ENCODE measurements around the gene TTC39A.
"Not testable (repeated sequence)": the region's sequence is repeated elsewhere in the genome, so short reads cannot be mapped to it uniquely, and the experiment has no call there.

Gene TTC39A

DNA sequence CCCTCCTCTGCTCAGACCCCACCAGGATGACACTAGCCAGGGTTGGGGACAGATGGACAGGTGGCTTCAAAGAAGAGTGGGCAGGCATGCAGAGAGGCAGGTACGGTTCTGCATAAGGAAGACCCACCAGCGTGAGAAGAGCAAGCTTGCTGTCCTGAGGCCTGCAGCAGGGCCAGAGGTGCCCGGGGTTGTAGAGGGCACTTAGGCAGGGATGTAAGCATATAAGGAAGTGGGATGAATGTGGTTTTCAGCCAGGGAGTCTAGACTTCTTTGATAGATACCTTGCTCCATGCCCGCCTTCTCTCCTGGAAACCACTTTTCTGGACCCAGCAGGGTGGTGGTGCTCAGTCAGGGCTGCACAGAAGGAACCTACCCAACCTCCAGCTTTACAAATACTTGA, 1.4 kb downstream of the TTC39A start:
- no peak for TF ChIP-seq CTCF (conservative IDR thresholded peaks at IDR 0.05; ENCODE audit: low read length)
- H3K4me3 ChIP-seq (ENCODE audit: low read length) = no peak overlapping the region
- no peak for DNase-seq (ENCODE audit: low read depth)

DNA sequence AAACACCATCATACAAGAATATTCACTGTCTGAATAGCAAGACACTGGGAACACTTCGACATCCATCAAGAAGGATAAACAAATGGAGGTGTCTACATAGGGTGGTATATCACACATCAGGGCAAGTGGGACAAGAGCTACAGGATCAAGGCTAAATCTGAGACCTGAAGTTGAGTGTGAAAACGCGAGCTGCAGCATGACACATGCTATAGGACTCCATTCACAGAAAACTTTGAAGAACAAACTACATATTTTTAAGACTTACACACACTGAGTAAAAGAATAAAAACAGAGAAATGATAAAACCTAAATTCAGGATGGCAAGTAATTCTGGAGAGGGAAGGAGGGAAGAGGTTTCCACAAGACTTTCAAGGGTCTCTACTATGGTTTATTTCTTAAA, 2.1 kb downstream of the TTC39A start:
- peak; percentile 26 for DNase-seq (ENCODE audit: low read depth)
- TF ChIP-seq CTCF (conservative IDR thresholded peaks at IDR 0.05; ENCODE audit: low read length) = no peak
- no peak overlapping the region for H3K4me3 ChIP-seq (ENCODE audit: low read length)

DNA sequence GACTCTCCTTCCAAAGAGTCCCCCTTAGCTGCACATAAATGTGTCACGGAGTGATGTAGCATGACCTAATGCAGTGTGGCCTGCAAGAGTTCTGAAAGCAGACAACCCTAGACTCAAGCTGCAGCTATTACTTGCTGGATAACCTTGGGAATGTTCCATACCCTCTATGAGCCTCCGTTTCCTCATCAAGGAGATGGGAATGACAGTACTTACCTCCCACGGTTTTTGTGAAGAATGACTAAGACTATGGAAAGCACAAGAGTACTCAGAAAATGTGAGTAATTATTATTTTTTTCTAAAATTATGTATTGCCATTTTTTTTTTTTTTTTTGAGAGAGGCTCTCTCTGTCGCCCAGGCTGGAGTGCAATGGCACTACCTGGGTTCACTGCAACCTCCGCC, 3.0 kb downstream of the TTC39A start:
- H3K4me3 ChIP-seq (ENCODE audit: low read length) = no peak overlapping the region
- TF ChIP-seq CTCF (conservative IDR thresholded peaks at IDR 0.05; ENCODE audit: low read length) = no peak
- no peak for DNase-seq (ENCODE audit: low read depth)

GRCh38 chr1:51326839-51327238, 3.5 kb downstream of the TTC39A start:
- no peak overlapping the region for H3K4me3 ChIP-seq (ENCODE audit: low read length)
- no peak for TF ChIP-seq CTCF (conservative IDR thresholded peaks at IDR 0.05; ENCODE audit: low read length)
- DNase-seq (ENCODE audit: low read depth) = no peak

- H3K4me3 ChIP-seq (ENCODE audit: low read length) = no peak overlapping the region
- TF ChIP-seq CTCF (conservative IDR thresholded peaks at IDR 0.05; ENCODE audit: low read length) = no peak
- no peak for DNase-seq (ENCODE audit: low read depth)
These were observed 4.2 kb downstream of the TTC39A start for GRCh38 chr1:51325878-51326755.

DNA sequence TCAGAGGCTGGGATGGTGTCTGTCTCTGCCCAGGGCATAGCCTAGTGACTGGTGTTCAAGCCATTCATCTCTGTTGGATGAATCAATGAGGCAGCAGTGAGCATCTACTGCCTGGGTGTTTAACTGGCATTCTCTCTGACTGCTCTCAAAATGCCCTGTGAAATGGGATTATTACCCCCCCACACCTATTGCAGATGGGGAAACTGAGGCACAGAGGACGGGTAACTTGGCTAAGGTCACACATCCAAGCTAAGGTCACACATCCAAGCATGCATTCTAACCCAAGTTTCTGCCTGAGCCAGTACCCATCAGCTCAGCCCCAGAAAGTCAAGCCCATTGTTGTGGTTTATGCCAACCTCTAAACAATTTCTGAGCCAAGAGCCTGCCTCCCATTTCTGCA, 5.0 kb downstream of the TTC39A start:
- no peak overlapping the region for H3K4me3 ChIP-seq (ENCODE audit: low read length)
- TF ChIP-seq CTCF (conservative IDR thresholded peaks at IDR 0.05; ENCODE audit: low read length) = no peak
- no peak for DNase-seq (ENCODE audit: low read depth)

GRCh38 chr1:51325011-51325385, 5.4 kb downstream of the TTC39A start:
- H3K4me3 ChIP-seq (ENCODE audit: low read length) = not testable (repeated sequence)
- peak; percentile 40 for DNase-seq (ENCODE audit: low read depth)
